ENCODE measurements around the gene TMEM250.

TMEM250 gene

GRCh38 chr9:136082496-136083361, 35.9 kb downstream of the TMEM250 start:
- no peak overlapping the region for H3K4me3 ChIP-seq (ENCODE audit: low read depth, low read length)
- TF ChIP-seq, protein P1, sequence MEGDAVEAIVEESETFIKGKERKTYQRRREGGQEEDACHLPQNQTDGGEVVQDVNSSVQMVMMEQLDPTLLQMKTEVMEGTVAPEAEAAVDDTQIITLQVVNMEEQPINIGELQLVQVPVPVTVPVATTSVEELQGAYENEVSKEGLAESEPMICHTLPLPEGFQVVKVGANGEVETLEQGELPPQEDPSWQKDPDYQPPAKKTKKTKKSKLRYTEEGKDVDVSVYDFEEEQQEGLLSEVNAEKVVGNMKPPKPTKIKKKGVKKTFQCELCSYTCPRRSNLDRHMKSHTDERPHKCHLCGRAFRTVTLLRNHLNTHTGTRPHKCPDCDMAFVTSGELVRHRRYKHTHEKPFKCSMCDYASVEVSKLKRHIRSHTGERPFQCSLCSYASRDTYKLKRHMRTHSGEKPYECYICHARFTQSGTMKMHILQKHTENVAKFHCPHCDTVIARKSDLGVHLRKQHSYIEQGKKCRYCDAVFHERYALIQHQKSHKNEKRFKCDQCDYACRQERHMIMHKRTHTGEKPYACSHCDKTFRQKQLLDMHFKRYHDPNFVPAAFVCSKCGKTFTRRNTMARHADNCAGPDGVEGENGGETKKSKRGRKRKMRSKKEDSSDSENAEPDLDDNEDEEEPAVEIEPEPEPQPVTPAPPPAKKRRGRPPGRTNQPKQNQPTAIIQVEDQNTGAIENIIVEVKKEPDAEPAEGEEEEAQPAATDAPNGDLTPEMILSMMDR (IDR thresholded peaks at IDR 0.05; ENCODE audit: low read depth, low read length), result no peak

GRCh38 chr9:136081826-136082495, 36.7 kb downstream of the TMEM250 start:
- no peak overlapping the region for H3K4me3 ChIP-seq (ENCODE audit: low read depth, low read length)
- TF ChIP-seq, protein P1 (IDR thresholded peaks at IDR 0.05; ENCODE audit: low read depth, low read length), result no peak

- TF ChIP-seq, protein P1 (IDR thresholded peaks at IDR 0.05; ENCODE audit: low read depth, low read length), result no peak
- no peak overlapping the region for H3K4me3 ChIP-seq (ENCODE audit: low read depth, low read length)
Observed at GRCh38 chr9:136081113-136081825, 37.4 kb downstream of the TMEM250 start.

DNA sequence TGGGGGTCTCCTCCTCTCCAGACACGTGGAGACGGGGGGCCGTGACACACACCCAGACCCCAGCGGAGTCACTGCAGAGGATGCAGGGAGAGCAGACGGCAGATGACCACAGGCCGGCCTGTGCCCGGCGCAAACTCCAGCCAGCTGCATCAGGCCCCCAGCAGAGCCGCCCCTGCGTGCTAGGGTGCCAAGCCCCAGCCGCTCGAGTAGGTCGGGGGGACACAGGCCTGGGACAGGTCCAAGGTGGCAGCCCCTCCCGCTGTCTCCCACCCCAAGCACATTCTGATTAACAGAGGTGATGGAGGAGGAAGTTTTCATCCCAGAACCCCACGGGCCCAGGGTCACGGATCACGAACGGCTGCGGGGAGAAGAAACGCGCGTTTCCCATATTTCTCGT, 38.0 kb downstream of the TMEM250 start:
- TF ChIP-seq, protein P1 (IDR thresholded peaks at IDR 0.05; ENCODE audit: low read depth, low read length), result no peak
- no peak overlapping the region for H3K4me3 ChIP-seq (ENCODE audit: low read depth, low read length)

- H3K4me3 ChIP-seq (ENCODE audit: low read depth, low read length), result no peak overlapping the region
- TF ChIP-seq, protein P1 (IDR thresholded peaks at IDR 0.05; ENCODE audit: low read depth, low read length), result no peak
Observed at GRCh38 chr9:136079916-136080246, 38.8 kb downstream of the TMEM250 start.

DNA sequence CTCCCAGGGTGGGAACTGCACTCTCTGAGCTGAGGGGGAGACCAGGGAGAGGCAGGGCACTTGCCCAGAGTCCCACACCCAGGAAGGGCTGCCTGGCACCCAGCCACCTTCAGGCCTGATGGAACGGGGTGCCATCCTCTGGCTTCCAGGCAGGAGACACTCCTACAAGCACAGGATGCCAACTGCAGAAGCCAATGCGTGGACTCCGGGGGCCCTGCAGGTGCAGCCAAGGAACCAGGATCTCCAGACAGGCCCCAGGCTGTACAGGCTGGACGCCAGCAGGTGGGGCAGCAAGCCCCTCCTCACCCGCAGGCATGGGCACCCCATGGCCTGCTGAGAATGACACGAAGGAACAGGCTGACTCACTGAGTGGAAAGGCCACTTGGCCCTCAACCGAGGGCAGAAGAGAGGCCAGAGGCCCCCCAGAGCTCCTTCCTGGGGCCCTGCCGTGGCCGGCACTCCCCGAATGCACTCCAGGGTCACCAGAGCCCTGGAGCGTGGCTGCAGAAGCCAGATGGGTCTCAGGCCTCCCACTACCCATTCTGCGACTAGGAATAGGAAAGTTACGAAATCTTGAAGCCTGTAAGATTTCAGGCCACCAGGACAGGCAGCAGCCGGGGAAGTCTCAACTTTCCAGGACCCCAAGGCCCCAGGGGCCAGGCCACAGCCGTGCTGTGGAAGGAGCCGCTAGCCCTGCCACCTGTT, 39.3 kb downstream of the TMEM250 start:
- TF ChIP-seq, protein P1 (IDR thresholded peaks at IDR 0.05; ENCODE audit: low read depth, low read length), result no peak
- H3K4me3 ChIP-seq (ENCODE audit: low read depth, low read length), result no peak overlapping the region
